AG10803 (cell line): Measurements from ENCODE around the gene EWSR1.

ENCODE experiments used
- DNase-seq: peaks from one replicate; pipeline ENCODE4 v3.0.0; 2010; ENCODE audit warnings: low read depth
- H3K4me3 ChIP-seq: 2 replicates; pipeline ENCODE4 v1.5.1; 2011; ENCODE audit warnings: mild to moderate bottlenecking, low read length, control low read depth
- CTCF ChIP-seq: conservative IDR thresholded peaks from 2 replicates; pipeline ENCODE4 v1.5.1; 2011; ENCODE audit warnings: mild to moderate bottlenecking, low read length, control low read depth, inconsistent platforms

EWSR1 gene

GRCh38 chr22:29259253-29259899 is 8.7 kb upstream of the EWSR1 start:
- DNase-seq, result no peak
- TF ChIP-seq CTCF, result no peak
- H3K4me3 ChIP-seq, result no peak overlapping the region

- no peak overlapping the region for H3K4me3 ChIP-seq
- DNase-seq, result no peak
- no peak for TF ChIP-seq CTCF
Observed at GRCh38 chr22:29260031-29260560, 8.0 kb upstream of the EWSR1 start.

GRCh38 chr22:29260601-29261315 is 7.3 kb upstream of the EWSR1 start:
- no peak for DNase-seq
- no peak overlapping the region for H3K4me3 ChIP-seq
- TF ChIP-seq CTCF, result no peak

GRCh38 chr22:29263791-29264276 is 4.2 kb upstream of the EWSR1 start:
- no peak overlapping the region for H3K4me3 ChIP-seq
- no peak for TF ChIP-seq CTCF
- DNase-seq, result no peak

- no peak for TF ChIP-seq CTCF
- no peak overlapping the region for H3K4me3 ChIP-seq
- DNase-seq, result no peak
Observed at GRCh38 chr22:29265305-29265704, 2.8 kb upstream of the EWSR1 start.

GRCh38 chr22:29265929-29266328 is 2.1 kb upstream of the EWSR1 start:
- no peak for DNase-seq
- TF ChIP-seq CTCF, result no peak
- no peak overlapping the region for H3K4me3 ChIP-seq
